ENCODE data around the gene U2AF2. TPM values are rescaled to one million over a fixed set of nuclear protein-coding genes. Genes with fewer than 3 reads are reported as not detected.

U2AF2 gene
- total and polyA plus RNA-seq, 9 of the 15 experiments (the other 6 are each of a cell fraction or from before 2014, with no cell fraction given), result 3.0 to 331 (median 157) TPM

DNA sequence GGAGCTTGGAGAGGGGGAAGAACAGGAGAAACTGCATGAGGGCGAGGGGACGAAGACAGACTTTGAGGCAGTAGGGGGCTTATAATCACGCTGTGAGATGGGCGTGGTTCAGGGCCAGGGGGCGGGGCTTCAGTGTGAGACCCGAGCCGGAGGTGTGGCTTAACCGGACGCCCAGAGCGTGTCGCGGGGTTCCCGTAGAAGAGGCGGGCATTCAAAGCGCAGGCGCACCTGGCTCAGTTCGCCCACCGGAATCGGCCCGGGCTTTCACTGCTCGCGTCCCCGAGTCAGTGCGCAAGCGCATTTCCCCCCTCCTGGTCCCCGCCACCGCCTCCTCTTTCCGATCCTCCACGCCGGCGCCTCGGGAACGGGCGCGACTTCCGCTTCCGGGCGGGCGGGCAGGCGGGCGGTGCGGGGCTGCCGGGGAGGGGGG lies 49.6 kb upstream of the U2AF2 start (continued):
- TF ChIP-seq, protein P1, sequence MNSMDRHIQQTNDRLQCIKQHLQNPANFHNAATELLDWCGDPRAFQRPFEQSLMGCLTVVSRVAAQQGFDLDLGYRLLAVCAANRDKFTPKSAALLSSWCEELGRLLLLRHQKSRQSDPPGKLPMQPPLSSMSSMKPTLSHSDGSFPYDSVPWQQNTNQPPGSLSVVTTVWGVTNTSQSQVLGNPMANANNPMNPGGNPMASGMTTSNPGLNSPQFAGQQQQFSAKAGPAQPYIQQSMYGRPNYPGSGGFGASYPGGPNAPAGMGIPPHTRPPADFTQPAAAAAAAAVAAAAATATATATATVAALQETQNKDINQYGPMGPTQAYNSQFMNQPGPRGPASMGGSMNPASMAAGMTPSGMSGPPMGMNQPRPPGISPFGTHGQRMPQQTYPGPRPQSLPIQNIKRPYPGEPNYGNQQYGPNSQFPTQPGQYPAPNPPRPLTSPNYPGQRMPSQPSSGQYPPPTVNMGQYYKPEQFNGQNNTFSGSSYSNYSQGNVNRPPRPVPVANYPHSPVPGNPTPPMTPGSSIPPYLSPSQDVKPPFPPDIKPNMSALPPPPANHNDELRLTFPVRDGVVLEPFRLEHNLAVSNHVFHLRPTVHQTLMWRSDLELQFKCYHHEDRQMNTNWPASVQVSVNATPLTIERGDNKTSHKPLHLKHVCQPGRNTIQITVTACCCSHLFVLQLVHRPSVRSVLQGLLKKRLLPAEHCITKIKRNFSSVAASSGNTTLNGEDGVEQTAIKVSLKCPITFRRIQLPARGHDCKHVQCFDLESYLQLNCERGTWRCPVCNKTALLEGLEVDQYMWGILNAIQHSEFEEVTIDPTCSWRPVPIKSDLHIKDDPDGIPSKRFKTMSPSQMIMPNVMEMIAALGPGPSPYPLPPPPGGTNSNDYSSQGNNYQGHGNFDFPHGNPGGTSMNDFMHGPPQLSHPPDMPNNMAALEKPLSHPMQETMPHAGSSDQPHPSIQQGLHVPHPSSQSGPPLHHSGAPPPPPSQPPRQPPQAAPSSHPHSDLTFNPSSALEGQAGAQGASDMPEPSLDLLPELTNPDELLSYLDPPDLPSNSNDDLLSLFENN (IDR thresholded peaks at IDR 0.05; ENCODE audit: low read depth in 2 of 2, low read length in 2 of 2), result no peak
- no peak for TF ChIP-seq ARID1B (IDR thresholded peaks at IDR 0.05)
- no peak for TF ChIP-seq ZNF57 (CRISPR knock-in tag; IDR thresholded peaks at IDR 0.05)
- TF ChIP-seq, protein P2, sequence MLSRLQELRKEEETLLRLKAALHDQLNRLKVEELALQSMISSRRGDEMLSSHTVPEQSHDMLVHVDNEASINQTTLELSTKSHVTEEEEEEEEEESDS (CRISPR knock-in tag; IDR thresholded peaks at IDR 0.05), result no peak
- TF ChIP-seq NR4A1 (CRISPR knock-in tag; IDR thresholded peaks at IDR 0.05), result no peak
- TF ChIP-seq NR4A1 (tag; IDR thresholded peaks at IDR 0.05), result no peak
- no peak for TF ChIP-seq POLR3G (IDR thresholded peaks at IDR 0.05; ENCODE audit: extremely low read depth, insufficient read length, insufficient replicate concordance)
- TF ChIP-seq, protein P3, sequence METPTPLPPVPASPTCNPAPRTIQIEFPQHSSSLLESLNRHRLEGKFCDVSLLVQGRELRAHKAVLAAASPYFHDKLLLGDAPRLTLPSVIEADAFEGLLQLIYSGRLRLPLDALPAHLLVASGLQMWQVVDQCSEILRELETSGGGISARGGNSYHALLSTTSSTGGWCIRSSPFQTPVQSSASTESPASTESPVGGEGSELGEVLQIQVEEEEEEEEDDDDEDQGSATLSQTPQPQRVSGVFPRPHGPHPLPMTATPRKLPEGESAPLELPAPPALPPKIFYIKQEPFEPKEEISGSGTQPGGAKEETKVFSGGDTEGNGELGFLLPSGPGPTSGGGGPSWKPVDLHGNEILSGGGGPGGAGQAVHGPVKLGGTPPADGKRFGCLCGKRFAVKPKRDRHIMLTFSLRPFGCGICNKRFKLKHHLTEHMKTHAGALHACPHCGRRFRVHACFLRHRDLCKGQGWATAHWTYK (CRISPR knock-in tag; IDR thresholded peaks at IDR 0.05), result no peak
- TF ChIP-seq, protein P4, sequence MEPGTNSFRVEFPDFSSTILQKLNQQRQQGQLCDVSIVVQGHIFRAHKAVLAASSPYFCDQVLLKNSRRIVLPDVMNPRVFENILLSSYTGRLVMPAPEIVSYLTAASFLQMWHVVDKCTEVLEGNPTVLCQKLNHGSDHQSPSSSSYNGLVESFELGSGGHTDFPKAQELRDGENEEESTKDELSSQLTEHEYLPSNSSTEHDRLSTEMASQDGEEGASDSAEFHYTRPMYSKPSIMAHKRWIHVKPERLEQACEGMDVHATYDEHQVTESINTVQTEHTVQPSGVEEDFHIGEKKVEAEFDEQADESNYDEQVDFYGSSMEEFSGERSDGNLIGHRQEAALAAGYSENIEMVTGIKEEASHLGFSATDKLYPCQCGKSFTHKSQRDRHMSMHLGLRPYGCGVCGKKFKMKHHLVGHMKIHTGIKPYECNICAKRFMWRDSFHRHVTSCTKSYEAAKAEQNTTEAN (CRISPR knock-in tag; IDR thresholded peaks at IDR 0.05), result no peak
- no peak for TF ChIP-seq CREBBP (IDR thresholded peaks at IDR 0.05; ENCODE audit: low read depth, low read length)
- TF ChIP-seq ZNF146 (CRISPR knock-in tag; IDR thresholded peaks at IDR 0.05; ENCODE audit: unreplicated experiment), result no peak
- TF ChIP-seq, protein P5, sequence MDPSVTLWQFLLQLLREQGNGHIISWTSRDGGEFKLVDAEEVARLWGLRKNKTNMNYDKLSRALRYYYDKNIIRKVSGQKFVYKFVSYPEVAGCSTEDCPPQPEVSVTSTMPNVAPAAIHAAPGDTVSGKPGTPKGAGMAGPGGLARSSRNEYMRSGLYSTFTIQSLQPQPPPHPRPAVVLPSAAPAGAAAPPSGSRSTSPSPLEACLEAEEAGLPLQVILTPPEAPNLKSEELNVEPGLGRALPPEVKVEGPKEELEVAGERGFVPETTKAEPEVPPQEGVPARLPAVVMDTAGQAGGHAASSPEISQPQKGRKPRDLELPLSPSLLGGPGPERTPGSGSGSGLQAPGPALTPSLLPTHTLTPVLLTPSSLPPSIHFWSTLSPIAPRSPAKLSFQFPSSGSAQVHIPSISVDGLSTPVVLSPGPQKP (CRISPR knock-in tag; IDR thresholded peaks at IDR 0.05), result no peak
- TF ChIP-seq SRSF1 (IDR thresholded peaks at IDR 0.05; ENCODE audit: low read depth, low read length), result no peak
- TF ChIP-seq STAT5A (IDR thresholded peaks at IDR 0.05; ENCODE audit: borderline replicate concordance, low read length), result no peak
- no peak for TF ChIP-seq CHCHD3 (CRISPR knock-in tag; IDR thresholded peaks at IDR 0.05)
- TF ChIP-seq, protein P6, sequence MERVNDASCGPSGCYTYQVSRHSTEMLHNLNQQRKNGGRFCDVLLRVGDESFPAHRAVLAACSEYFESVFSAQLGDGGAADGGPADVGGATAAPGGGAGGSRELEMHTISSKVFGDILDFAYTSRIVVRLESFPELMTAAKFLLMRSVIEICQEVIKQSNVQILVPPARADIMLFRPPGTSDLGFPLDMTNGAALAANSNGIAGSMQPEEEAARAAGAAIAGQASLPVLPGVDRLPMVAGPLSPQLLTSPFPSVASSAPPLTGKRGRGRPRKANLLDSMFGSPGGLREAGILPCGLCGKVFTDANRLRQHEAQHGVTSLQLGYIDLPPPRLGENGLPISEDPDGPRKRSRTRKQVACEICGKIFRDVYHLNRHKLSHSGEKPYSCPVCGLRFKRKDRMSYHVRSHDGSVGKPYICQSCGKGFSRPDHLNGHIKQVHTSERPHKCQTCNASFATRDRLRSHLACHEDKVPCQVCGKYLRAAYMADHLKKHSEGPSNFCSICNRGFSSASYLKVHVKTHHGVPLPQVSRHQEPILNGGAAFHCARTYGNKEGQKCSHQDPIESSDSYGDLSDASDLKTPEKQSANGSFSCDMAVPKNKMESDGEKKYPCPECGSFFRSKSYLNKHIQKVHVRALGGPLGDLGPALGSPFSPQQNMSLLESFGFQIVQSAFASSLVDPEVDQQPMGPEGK (CRISPR knock-in tag; IDR thresholded peaks at IDR 0.05; ENCODE audit: borderline replicate concordance), result no peak
- no peak for TF ChIP-seq PML (IDR thresholded peaks at IDR 0.05; ENCODE audit: low read length)

Data from K562 (cell line).